H9 (cell line): ENCODE measurements around the gene LIPA. TPM values are rescaled to one million over a fixed set of nuclear protein-coding genes. Genes with fewer than 3 reads are reported as not detected.

Source experiments
- DNase-seq: peaks from one replicate; pipeline ENCODE4 v3.0.0-alpha.2; 2017
- H2AFZ ChIP-seq: one replicate; pipeline ENCODE4 v1.6.1; 2013; ENCODE audit warnings: mild to moderate bottlenecking, low read length, control low read depth, moderate library complexity
- H2AK5ac ChIP-seq: 2 replicates; pipeline ENCODE4 v1.6.1; 2013; ENCODE audit warnings: low read length, control low read depth, mixed read lengths; ENCODE audit not compliant: insufficient read length
- H2BK120ac ChIP-seq: one replicate; pipeline ENCODE4 v1.6.1; 2013; ENCODE audit warnings: low read depth, mild to moderate bottlenecking, low read length, control low read depth, inconsistent platforms; ENCODE audit not compliant: poor library complexity, severe bottlenecking
- H2BK12ac ChIP-seq: 2 replicates; pipeline ENCODE4 v1.6.1; 2013; ENCODE audit warnings: low read length, control low read depth, mixed read lengths, low read depth; ENCODE audit not compliant: insufficient read length
- H2BK15ac ChIP-seq: 2 replicates; pipeline ENCODE4 v1.6.1; 2013; ENCODE audit warnings: low read depth, low read length, control low read depth
- H2BK20ac ChIP-seq: one replicate; pipeline ENCODE4 v1.6.1; 2013; ENCODE audit warnings: low read depth, mild to moderate bottlenecking, low read length, control low read depth, inconsistent platforms; ENCODE audit not compliant: poor library complexity, severe bottlenecking
- H2BK5ac ChIP-seq: 2 replicates; pipeline ENCODE4 v1.6.1; 2013; ENCODE audit warnings: low read length, control low read depth, mixed read lengths; ENCODE audit not compliant: insufficient read length
- H3K14ac ChIP-seq: 2 replicates; pipeline ENCODE4 v1.6.1; 2013; ENCODE audit warnings: low read length, control low read depth; ENCODE audit not compliant: insufficient read depth
- H3K18ac ChIP-seq: 2 replicates; pipeline ENCODE4 v1.6.1; 2013; ENCODE audit warnings: low read depth, mild to moderate bottlenecking, mixed read lengths, low read length, control low read depth; ENCODE audit not compliant: insufficient read length
- H3K23ac ChIP-seq: 2 replicates; pipeline ENCODE4 v1.6.1; 2013; ENCODE audit warnings: low read length, control low read depth, mixed read lengths, low read depth; ENCODE audit not compliant: insufficient read length
- H3K23me2 ChIP-seq: 2 replicates; pipeline ENCODE4 v1.6.1; 2013; ENCODE audit warnings: low read depth, mild to moderate bottlenecking, mixed read lengths, low read length, control low read depth; ENCODE audit not compliant: insufficient read length, poor library complexity, severe bottlenecking
- H3K27ac ChIP-seq: 2 replicates; pipeline ENCODE4 v1.5.1; 2013; ENCODE audit warnings: low read length, control low read depth, mixed read lengths, low read depth; ENCODE audit not compliant: insufficient read length
- H3K27me3 ChIP-seq: 2 replicates; pipeline ENCODE4 v1.6.1; 2013; ENCODE audit warnings: low read length, control low read depth, inconsistent platforms; ENCODE audit not compliant: insufficient read depth
- H3K4ac ChIP-seq: 2 replicates; pipeline ENCODE4 v1.6.1; 2013; ENCODE audit warnings: low read depth, mild to moderate bottlenecking, control low read depth, inconsistent platforms, low read length, moderate library complexity
- H3K4me1 ChIP-seq: 2 replicates; pipeline ENCODE4 v1.6.1; 2013; ENCODE audit warnings: low read length, control low read depth, inconsistent platforms; ENCODE audit not compliant: insufficient read depth
- H3K4me2 ChIP-seq: 2 replicates; pipeline ENCODE4 v1.6.1; 2013; ENCODE audit warnings: low read length, control low read depth, mixed read lengths; ENCODE audit not compliant: insufficient read length, insufficient read depth
- H3K56ac ChIP-seq: 2 replicates; pipeline ENCODE4 v1.6.1; 2013; ENCODE audit warnings: low read depth, mild to moderate bottlenecking, mixed read lengths, low read length, control low read depth; ENCODE audit not compliant: insufficient read length
- H3K79me1 ChIP-seq: 2 replicates; pipeline ENCODE4 v1.6.1; 2013; ENCODE audit warnings: low read depth, mild to moderate bottlenecking, moderate library complexity, low read length, control low read depth, inconsistent platforms; ENCODE audit not compliant: insufficient read depth, poor library complexity, severe bottlenecking
- H3K79me2 ChIP-seq: 2 replicates; pipeline ENCODE4 v1.6.1; 2013; ENCODE audit warnings: low read length, control low read depth, inconsistent platforms; ENCODE audit not compliant: insufficient read depth
- H3K9ac ChIP-seq: 2 replicates; pipeline ENCODE4 v1.6.1; 2013; ENCODE audit warnings: low read length, control low read depth, mixed read lengths; ENCODE audit not compliant: insufficient read length; ENCODE audit errors: extremely low read depth
- H3K9me3 ChIP-seq: one replicate; pipeline ENCODE4 v1.6.1; 2013; ENCODE audit warnings: low read depth, low read length, inconsistent platforms; ENCODE audit not compliant: control insufficient read depth
- H3T11ph ChIP-seq: one replicate; pipeline ENCODE4 v1.6.1; 2013; ENCODE audit warnings: mild to moderate bottlenecking, low read length, control low read depth, inconsistent platforms
- H4K20me1 ChIP-seq: one replicate; pipeline ENCODE4 v1.6.1; 2013; ENCODE audit not compliant: control insufficient read depth, insufficient read length, insufficient read depth
- H4K5ac ChIP-seq: 2 replicates; pipeline ENCODE4 v1.6.1; 2013; ENCODE audit warnings: low read depth, mild to moderate bottlenecking, mixed read lengths, low read length, control low read depth; ENCODE audit not compliant: insufficient read length
- H4K8ac ChIP-seq: replicated peaks from 2 replicates; pipeline ENCODE4 v1.6.1; 2013; ENCODE audit warnings: low read length, control low read depth, mixed read lengths, low read depth; ENCODE audit not compliant: insufficient read length
- H4K91ac ChIP-seq: 2 replicates; pipeline ENCODE4 v1.6.1; 2013; ENCODE audit warnings: low read depth, mild to moderate bottlenecking, moderate library complexity, mixed read lengths, low read length, control low read depth; ENCODE audit not compliant: insufficient read length
- H3K27ac Mint-ChIP-seq, 3 experiments: 2 replicates in 2 of 3; 3 replicates in 1 of 3; pipeline ENCODE4 v1.8.0; 2020 to 2021; ENCODE audit warnings: mixed read lengths in 3 of 3, mild to moderate bottlenecking in 1 of 3, moderate library complexity in 1 of 3
- H3K27me3 Mint-ChIP-seq: 2 replicates; pipeline ENCODE4 v1.8.0; 2021; ENCODE audit warnings: low read depth, mild to moderate bottlenecking, moderate library complexity, mixed read lengths
- H3K36me3 Mint-ChIP-seq, 3 experiments: 2 replicates in 2 of 3; 3 replicates in 1 of 3; pipeline ENCODE4 v1.8.0; 2020 to 2021; ENCODE audit warnings: low read depth in 3 of 3, mixed read lengths in 3 of 3; ENCODE audit not compliant: insufficient read depth in 1 of 3
- H3K4me1 Mint-ChIP-seq, 2 experiments: 2 replicates each; pipeline ENCODE4 v1.8.0; 2020; ENCODE audit warnings: mixed read lengths in 2 of 2
- H3K4me3 Mint-ChIP-seq, 2 experiments: 2 replicates in 1 of 2; 3 replicates in 1 of 2; pipeline ENCODE4 v1.8.0; 2020 to 2021; ENCODE audit warnings: mild to moderate bottlenecking in 2 of 2, mixed read lengths in 2 of 2, moderate library complexity in 1 of 2
- H3K9me3 Mint-ChIP-seq, 2 experiments: 2 replicates in 1 of 2; 3 replicates in 1 of 2; pipeline ENCODE4 v1.8.0; 2020; ENCODE audit warnings: mild to moderate bottlenecking in 2 of 2, mixed read lengths in 2 of 2, moderate library complexity in 1 of 2
- whole genome bisulfite sequencing: extraction: QIAGEN DNeasy Blood & Tissue Kit; methylation state at CpG from one replicate; pipeline ENCODE4 v1.1.7; 2013; ENCODE audit warnings: missing lambda C conversion rate, low lambda C conversion rate, mixed read lengths; ENCODE audit not compliant: insufficient read length; ENCODE audit errors: extremely low coverage; 5-methylcytosine and 5-hydroxymethylcytosine counted together
- total RNA-seq: library from RNA; stranded (reverse); gene quantifications from 2 replicates; pipeline ENCODE4 v1.2.1, GENCODE V29; 2021
- TF ChIP-seq, protein P1 (sequence below): fragments of 200-600 bp; sonication (generic); conservative IDR thresholded peaks from 3 replicates; pipeline ENCODE4 v1.8.0; 2021; ENCODE audit warnings: antibody characterized with exemption, mild to moderate bottlenecking

Gene LIPA
- total RNA-seq, 1 experiment from 2014 or later: 20.9 TPM

DNA sequence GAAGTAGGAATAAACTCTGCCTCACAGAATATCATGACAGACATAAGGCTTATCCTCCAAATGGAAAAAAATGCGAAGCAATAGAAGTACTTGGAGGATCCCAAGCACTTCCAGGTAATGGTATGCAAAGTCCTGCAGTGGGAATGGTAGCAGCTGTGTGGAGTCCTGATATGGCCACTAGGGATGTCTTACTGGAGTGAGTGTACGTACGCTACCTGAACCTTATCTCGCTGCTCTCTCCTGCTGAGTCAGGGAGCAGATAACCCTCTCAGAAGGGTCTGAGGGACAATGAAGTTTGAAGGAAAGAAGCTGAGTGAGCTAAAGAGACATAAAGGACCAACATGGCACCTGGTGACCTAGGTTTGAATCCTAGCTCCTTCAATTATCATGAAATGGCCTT is 86.7 kb downstream of the LIPA start:
- H3K27ac Mint-ChIP-seq: no peak overlapping the region

More for the DNA sequence above, 86.7 kb downstream of the LIPA start:
- Histone ChIP-seq H3K9ac (no peak overlapping the region), H3K79me2 (no peaks in the 10 kb centered on the region), H3T11ph (no peak overlapping the region), H3K4me1 (no peaks in the 10 kb centered on the region), H4K91ac (no peak overlapping the region), H4K5ac (no peak overlapping the region), H2AFZ (no peak overlapping the region), H3K79me1 (no peaks in the 10 kb centered on the region), H4K8ac (no peak overlapping the region), H2BK20ac (no peak overlapping the region), H4K20me1 (no peaks in the 10 kb centered on the region), H3K4ac (no peak overlapping the region), H3K4me2 (no peak overlapping the region), H2BK120ac (no peak overlapping the region), H3K14ac (no peak overlapping the region), H3K9me3 (no peaks in the 10 kb centered on the region), H2AK5ac (no peak overlapping the region), H3K27me3 (no peaks in the 10 kb centered on the region), H3K23ac (no peak overlapping the region), H3K56ac (no peak overlapping the region), H2BK15ac (no peak overlapping the region), H2BK12ac (no peak overlapping the region), H3K27ac (no peak overlapping the region), H3K18ac (no peak overlapping the region), H2BK5ac (no peak overlapping the region), H3K23me2 (no peaks in the 10 kb centered on the region)
- TF ChIP-seq, protein P1, sequence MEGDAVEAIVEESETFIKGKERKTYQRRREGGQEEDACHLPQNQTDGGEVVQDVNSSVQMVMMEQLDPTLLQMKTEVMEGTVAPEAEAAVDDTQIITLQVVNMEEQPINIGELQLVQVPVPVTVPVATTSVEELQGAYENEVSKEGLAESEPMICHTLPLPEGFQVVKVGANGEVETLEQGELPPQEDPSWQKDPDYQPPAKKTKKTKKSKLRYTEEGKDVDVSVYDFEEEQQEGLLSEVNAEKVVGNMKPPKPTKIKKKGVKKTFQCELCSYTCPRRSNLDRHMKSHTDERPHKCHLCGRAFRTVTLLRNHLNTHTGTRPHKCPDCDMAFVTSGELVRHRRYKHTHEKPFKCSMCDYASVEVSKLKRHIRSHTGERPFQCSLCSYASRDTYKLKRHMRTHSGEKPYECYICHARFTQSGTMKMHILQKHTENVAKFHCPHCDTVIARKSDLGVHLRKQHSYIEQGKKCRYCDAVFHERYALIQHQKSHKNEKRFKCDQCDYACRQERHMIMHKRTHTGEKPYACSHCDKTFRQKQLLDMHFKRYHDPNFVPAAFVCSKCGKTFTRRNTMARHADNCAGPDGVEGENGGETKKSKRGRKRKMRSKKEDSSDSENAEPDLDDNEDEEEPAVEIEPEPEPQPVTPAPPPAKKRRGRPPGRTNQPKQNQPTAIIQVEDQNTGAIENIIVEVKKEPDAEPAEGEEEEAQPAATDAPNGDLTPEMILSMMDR: peak; percentile 24; the same call in 1 of the 3 replicates
- WGBS: no CpG with 5 or more reads among the region's 4 CpGs
- Mint-ChIP-seq H3K9me3 (no peaks in the 10 kb centered on the region), H3K36me3 (no peaks in the 10 kb centered on the region), H3K27me3 (no peaks in the 10 kb centered on the region; the same call in 1 of the 2 replicates), H3K4me1 (no peaks in the 10 kb centered on the region), H3K4me3 (no peak overlapping the region)
- no peak for DNase-seq
